Stimulated activated CD8-positive, alpha-beta memory T cell treated with anti-CD3 and anti-CD28 coated beads, Interleukin-15, amount 100 ng/mL, for 24 hours (primary cell): ENCODE data around the gene DUSP8.
"Not testable (repeated sequence)": the region's sequence is repeated elsewhere in the genome, so short reads cannot be mapped to it uniquely, and the experiment has no call there.

Experiments used
- DNase-seq: peaks from one replicate; pipeline ENCODE4 v3.0.0-alpha.2; 2020; ENCODE audit warnings: low read depth

DUSP8 gene

GRCh38 chr11:1513326-1514296, 58.5 kb downstream of the DUSP8 start:
- DNase-seq: no peak

GRCh38 chr11:1512531-1513258, 59.4 kb downstream of the DUSP8 start:
- DNase-seq: not testable (repeated sequence)

- no peak for DNase-seq
Measured at GRCh38 chr11:1511937-1512496, 60.1 kb downstream of the DUSP8 start.

- DNase-seq: no peak
Measured at GRCh38 chr11:1510928-1511327, 61.1 kb downstream of the DUSP8 start.

GRCh38 chr11:1510351-1510750, 61.7 kb downstream of the DUSP8 start:
- not testable (repeated sequence) for DNase-seq

- DNase-seq: no peak
Measured at GRCh38 chr11:1509626-1510255, 62.3 kb downstream of the DUSP8 start.

- DNase-seq: no peak
Measured at GRCh38 chr11:1508986-1509385, 63.1 kb downstream of the DUSP8 start.

GRCh38 chr11:1508491-1508891, 63.6 kb downstream of the DUSP8 start:
- no peak for DNase-seq

- no peak for DNase-seq
Measured at GRCh38 chr11:1507381-1508140, 64.5 kb downstream of the DUSP8 start.

- no peak for DNase-seq
Measured at GRCh38 chr11:1506981-1507380, 65.1 kb downstream of the DUSP8 start.

- no peak for DNase-seq
Measured at GRCh38 chr11:1505480-1505879, 66.6 kb downstream of the DUSP8 start.

- no peak for DNase-seq
Measured at GRCh38 chr11:1504581-1505290, 67.3 kb downstream of the DUSP8 start.

- DNase-seq: no peak
Measured at GRCh38 chr11:1504138-1504537, 67.9 kb downstream of the DUSP8 start.
